HPDE6-E6E7 (cell line): ENCODE data around the gene TFF2.

ENCODE experiments used
- DNase-seq: peaks from one replicate; pipeline ENCODE4 v3.0.0; 2011; ENCODE audit warnings: missing footprints; ENCODE audit errors: extremely low spot score

The TFF2 gene

GRCh38 chr21:42366292-42367010 is 15.7 kb upstream of the TFF2 start, which contains the start of gene TFF1:
TFF1 (minus strand) TSS chr21:42366535; CDS start chr21:42366495, 40 bp downstream.
- no peak for DNase-seq

DNA sequence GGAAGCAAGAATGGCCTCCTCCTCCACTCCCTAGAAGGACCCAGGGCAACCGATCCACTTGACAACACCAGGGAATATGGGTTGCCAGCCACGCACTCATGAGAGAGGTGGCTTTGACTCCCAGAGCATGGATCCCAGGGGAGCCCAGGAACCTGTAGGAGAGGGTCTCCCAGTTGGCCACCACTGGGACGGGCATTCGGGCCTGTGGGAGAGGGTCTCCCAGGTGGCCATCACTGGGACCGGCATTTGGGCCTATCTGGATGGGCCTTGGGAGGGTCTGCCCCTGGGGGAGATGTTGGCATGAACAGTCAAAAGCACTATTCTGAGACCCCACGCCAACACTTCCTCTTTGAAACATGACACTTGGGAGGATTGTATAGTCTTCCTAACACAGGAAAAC is 15.0 kb upstream of the TFF2 start:
- no peak for DNase-seq

DNA sequence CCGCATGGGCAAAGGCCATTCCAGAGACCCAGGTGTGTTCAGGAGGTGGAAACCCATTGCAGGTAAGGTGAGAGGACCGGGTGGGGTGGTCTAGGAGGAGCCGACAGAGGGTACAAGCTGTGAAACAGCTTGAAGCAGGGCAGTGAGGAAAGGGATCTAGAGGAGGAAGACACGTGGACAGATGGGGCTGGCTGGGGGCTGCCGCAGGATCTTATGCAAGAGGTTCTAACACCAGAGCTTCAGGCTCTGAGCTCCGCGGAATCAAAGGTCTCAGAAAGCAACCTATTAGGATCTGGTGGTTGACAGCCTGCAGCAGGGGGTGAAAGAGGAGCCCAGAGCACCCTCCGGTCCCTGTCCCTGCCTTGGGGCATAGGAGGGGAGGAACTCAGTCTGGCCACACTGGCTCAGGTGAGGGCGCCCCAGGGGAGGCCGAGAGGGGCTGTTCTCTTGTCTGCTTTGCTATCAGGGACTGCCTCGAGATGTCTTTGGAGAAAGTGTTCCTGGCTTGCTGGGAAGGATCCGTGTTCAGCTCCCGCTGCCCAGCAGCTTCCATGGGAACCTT is 13.6 kb upstream of the TFF2 start:
- no peak for DNase-seq

GRCh38 chr21:42363312-42363711 is 12.5 kb upstream of the TFF2 start:
- DNase-seq: no peak

GRCh38 chr21:42362700-42363099 is 11.9 kb upstream of the TFF2 start:
- DNase-seq: no peak

GRCh38 chr21:42362198-42362597 is 11.4 kb upstream of the TFF2 start:
- no peak for DNase-seq

DNA sequence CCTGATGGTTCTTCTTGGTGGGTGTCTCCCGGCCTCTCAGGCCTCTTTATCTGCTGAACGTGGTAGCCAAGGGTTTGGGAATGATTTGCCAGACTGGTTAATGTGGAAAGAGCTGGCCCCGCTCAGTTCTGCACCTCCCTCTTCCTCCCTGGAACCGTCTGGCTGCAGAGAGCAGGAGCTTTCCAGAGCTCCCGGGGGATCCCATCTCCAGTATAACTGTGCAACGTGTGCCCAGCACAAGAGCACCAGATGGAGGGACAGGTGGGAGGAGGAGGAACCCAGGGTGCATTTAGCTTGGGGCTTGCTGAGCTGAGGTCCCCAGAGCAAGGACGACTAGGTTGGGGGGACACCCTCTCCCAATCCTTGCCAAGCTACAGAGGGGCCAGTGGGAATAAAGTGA is 10.5 kb upstream of the TFF2 start:
- DNase-seq: no peak

DNA sequence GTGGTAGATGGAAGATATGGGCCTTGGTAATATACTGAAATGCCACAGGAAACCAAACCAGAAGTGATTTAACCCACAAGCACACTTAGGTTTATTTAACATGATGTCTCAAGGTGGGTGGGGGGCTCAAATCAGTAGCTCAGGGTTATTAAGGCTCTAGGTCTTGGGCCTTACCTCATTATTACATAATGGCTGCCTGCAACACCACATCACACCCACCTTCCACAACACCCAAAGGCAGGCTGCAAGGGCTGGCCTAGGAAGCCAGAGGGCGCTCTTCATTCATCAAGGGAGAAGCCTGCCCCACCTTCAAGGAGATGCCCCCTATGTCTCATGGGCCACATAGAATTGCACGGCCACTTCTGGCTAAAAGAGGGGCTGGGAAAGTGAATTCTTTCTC is 9.5 kb upstream of the TFF2 start:
- no peak for DNase-seq

DNA sequence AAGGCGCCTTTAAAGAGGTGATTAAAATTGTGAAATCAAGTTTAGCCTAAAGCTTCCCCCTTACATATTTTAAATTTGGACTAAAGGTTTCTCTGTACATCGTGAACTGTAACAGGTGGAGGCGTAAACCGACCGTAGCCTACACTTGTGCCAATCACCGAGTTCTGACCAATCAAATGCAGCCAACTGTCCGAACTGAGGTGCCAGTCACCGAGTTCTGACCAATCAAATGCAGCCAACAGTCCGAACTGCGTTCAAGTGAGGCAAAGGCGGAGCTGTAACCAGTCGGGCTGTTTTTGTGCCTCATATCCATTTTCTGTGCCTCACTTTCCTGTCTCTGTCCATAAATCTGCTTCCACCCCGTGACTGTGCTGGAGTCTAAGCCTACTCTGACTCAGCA is 8.1 kb upstream of the TFF2 start:
- DNase-seq: no peak

DNA sequence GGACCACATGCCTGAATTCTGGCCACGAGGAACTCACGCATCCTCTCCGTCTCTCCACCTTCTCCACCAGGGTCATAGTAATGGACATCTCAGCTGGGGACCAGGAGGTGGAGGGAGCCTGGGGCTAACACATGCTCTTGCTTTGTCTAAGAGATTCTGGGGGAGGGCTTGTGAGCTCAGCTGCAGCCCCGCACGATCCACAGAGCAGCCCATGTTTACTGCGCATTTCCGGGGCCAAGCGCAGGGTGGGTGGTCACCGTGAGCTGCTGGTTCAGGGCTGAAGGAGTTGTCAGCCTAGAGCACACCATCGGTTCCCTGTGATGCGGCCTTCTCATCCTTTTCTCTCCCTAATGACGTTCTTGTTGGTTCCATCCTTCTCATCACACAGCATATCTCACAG is 7.5 kb upstream of the TFF2 start:
- DNase-seq: no peak

- DNase-seq: no peak
Measured at GRCh38 chr21:42357307-42357706, 6.5 kb upstream of the TFF2 start.

DNA sequence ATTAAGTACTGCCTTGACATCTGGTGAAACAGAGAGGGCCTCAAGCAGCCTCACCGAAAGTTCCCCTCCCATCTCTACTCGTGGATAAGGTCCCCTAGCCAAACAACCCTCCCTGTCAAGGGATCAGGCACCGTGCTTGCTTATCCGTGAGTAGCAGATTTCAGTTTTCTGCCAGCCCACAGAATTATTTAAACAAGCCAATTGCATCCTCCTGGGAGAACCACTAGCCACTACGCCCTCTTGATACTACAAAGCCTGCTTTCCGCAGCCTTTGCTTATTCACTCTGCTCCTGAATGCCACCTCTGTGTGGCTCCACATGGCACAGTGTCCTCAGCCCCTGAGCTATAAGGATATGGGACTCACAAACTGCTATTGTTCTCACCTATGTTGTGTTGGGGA is 5.9 kb upstream of the TFF2 start:
- no peak for DNase-seq

GRCh38 chr21:42356046-42356445 is 5.3 kb upstream of the TFF2 start:
- no peak for DNase-seq

DNA sequence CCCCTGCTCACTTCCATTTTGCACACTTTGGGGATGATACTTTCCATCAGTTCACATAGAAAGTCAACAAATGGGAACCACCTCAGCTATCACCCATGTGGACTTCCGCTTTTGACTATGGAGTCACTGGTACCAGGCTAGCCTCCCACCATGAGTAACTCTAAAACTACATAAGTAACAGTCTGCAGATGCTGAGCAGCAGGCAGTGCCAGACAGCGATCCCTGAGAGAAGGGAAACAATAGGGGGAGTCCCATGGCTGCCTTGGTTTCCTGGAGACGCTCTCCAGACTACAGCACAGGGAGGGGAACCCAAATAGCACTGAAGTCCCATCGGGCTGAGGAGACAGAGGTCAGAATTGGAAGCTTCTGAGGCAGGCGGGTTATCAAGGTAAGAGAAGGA is 2.8 kb upstream of the TFF2 start:
- no peak for DNase-seq

GRCh38 chr21:42352441-42353095 is 1.8 kb upstream of the TFF2 start:
- DNase-seq: no peak

GRCh38 chr21:42351626-42352440 is 1.0 kb upstream of the TFF2 start:
- no peak for DNase-seq

DNA sequence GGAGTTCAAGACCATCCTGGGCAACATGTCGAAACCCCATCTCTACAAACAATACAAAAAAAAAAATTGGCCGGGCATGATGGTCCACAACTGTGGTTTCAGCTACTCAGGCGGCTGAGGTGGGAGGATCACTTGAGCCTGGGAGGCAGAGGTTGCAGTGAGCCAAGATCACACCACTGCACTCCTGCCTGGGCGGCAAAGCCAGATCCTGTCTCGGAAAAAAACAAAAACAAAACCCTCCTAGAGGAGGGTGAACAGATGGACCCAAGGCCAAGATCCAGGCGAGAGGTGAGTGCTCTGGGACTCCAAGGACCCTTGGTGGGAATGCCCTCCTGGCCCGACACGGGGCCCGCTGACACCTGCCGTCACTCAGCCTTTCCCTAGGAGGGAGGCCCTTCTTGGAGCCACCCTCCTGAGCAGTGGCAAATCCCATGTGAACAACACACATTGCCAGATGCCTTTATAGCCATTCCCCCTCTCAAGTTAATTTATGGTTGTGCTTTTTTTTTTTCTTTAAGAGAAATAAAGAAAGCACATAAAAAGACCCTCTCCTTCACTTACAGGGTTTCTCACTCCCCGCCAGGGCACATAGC is 380 bp downstream of the TFF2 start:
- DNase-seq: no peak

DNA sequence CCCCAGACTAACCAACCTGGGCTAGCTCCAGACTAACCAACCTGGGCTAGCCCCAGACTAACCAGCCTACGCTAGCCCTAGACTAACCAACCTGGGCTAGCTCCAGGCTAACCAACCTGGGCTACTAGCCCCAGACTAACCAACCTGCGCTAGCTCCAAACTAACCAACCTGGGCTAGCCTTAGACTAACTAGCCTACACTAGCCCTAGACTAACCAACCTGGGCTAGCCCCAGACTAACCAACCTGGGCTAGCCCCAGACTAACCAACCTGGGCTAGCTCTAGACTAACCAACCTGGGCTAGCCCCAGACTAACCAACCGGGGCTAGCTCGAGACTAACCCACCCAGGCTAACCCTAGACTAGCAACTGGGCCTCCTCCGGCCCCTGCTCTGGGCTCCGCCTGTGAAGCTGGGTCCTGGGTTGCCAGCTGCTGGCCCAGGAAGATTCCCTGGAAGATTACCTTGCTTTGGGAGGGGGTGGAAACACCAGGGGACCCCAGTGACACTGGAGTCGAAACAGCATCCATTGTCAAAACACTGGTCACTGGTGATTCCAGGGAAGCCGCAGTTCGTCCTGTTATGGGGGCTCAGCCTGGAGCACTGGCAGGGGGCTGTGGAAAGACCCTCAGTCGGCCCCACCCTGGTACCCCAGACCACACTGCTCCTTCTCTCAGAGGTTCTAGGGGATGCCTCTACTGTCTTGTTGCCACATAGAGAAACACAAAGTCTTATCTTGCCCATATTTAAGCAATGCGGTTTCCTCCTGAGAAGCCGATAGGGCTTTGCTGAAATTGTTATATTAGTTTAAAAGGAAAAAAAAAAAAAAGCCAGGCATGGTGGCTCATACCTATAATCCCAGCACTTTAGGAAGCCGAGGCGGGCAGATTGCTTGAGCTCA is 1.1 kb downstream of the TFF2 start:
- no peak for DNase-seq

DNA sequence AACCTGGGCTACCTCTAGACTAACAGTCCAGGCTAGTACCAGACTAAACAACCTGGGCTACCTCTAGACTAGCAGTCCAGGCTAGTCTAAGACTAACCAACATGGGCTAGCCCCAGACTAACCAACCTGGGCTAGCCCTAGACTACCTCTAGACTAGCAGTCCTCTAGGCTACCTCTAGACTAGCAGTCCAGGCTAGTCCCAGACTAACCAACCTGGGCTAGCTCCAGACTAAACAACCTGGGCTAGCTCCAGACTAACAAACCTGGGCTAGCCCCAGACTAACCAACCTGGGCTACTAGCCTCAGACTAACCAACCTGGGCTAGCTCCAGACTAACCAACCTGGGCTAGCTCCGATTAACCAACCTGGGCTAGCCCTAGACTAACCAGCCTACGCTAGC is 2.0 kb downstream of the TFF2 start:
- DNase-seq: no peak

DNA sequence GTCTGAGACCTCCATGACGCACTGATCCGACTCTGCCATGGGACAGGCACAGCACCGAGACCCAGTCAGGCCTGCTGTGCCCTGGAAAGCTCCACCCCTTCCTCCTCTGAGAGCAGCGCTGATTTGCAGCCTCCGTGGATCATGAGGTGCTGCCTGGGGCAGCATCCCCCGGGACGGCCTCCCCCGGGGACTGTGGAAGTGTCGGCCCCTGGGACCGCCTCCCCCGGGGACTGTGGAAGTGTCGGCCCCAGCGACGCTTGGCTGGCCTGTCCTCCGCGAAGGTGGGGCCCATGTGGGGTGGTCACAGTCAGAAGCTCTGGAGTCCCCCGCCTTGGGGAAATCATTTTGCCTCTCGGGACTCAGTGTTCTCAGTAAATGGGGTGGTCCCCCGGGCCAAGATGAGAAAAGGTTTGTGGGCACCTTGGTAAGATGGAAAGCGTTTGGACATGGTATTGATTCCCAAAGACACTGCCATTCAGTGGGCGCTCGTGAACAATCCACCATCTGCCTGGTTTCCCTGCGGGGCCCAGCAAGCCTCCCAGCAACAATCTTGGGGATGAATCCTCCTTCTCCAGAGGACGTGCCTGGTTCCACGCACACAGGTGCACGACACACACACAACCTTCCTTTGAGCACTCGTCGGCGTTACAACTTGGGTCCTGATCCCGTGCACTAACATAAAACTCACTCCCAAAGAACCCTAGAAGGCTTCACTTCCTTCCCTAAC is 3.0 kb downstream of the TFF2 start:
- no peak for DNase-seq
